Endothelial cell of umbilical vein (primary cell): ENCODE measurements around the gene PPM1J. TPM values are rescaled to one million over a fixed set of nuclear protein-coding genes. Genes with fewer than 3 reads are reported as not detected.

Experiments used
- BruUV-seq: library from RNA; stranded (reverse); fragments of 400-500 nt; replicated peaks from 2 replicates; lab custom pipeline; 2021; lab: Mats Ljungman, UMichigan
- CTCF ChIA-PET: fragments of 300-600, 350-600 bp; sonication (Branson Sonifier 250); formaldehyde crosslinking; loops from one replicate; lab custom pipeline; 2021; ENCODE audit warnings: antibody characterized with exemption, inconsistent platforms; lab: Charles Lee
- POLR2A ChIA-PET: fragments of 300-600, 350-600 bp; sonication (Branson Sonifier 250); formaldehyde crosslinking; loops from one replicate; lab custom pipeline; 2021; ENCODE audit warnings: antibody characterized with exemption, inconsistent platforms; lab: Charles Lee
- DNase-seq: peaks from one replicate; pipeline ENCODE4 v3.0.0-alpha.2; 2011; ENCODE audit warnings: low read depth, low spot score
- FAIRE-seq: peaks from 2 replicates; lab custom pipeline; 2011; peaks lifted over from hg19 to GRCh38; lab: Jason Lieb, UNC
- H2AFZ ChIP-seq: 2 replicates; pipeline ENCODE4 v1.6.0; 2012; ENCODE audit warnings: low read depth, low read length, control low read depth, inconsistent platforms
- H3K27ac ChIP-seq: 2 replicates; pipeline ENCODE4 v1.5.1; 2011; ENCODE audit warnings: low read depth, mild to moderate bottlenecking, control low read depth, low read length, moderate library complexity; ENCODE audit not compliant: insufficient read depth
- H3K27me3 ChIP-seq, 2 experiments: 2 replicates each; pipeline versions ENCODE4 v1.6.0 to v1.6.1; 2011; ENCODE audit warnings: low read length in 2 of 2, mixed read lengths in 1 of 2; ENCODE audit not compliant: control insufficient read depth in 2 of 2, insufficient read depth in 2 of 2
- H3K36me3 ChIP-seq, 2 experiments: 2 replicates in 1 of 2; 3 replicates in 1 of 2; pipeline ENCODE4 v1.5.1; 2011; ENCODE audit warnings: low read length in 2 of 2, mild to moderate bottlenecking in 1 of 2, moderate library complexity in 1 of 2; ENCODE audit not compliant: control insufficient read depth in 2 of 2, insufficient read depth in 2 of 2; ENCODE audit errors: extremely low read depth in 1 of 2
- H3K4me1 ChIP-seq: 3 replicates; pipeline ENCODE4 v1.5.1; 2011; ENCODE audit warnings: mild to moderate bottlenecking, low read length; ENCODE audit not compliant: control insufficient read depth, insufficient read depth; ENCODE audit errors: extremely low read depth
- H3K4me2 ChIP-seq: 2 replicates; pipeline ENCODE4 v1.6.1; 2011; ENCODE audit warnings: low read length, control low read depth, mixed read lengths; ENCODE audit not compliant: insufficient read depth
- H3K4me3 ChIP-seq, 3 experiments: fragments of 200-600 bp in 1 of 3; sonication (generic), shearing (Covaris generic) in 1 of 3; replicated peaks in 1 of 3; 2 replicates each; pipeline ENCODE4 v1.5.1; 2011 to 2016; ENCODE audit warnings: control low read depth in 3 of 3, low read length in 3 of 3, mild to moderate bottlenecking in 2 of 3, inconsistent platforms in 1 of 3, low read depth in 1 of 3, moderate library complexity in 1 of 3; ENCODE audit not compliant: insufficient read depth in 1 of 3
- H3K79me2 ChIP-seq: 2 replicates; pipeline ENCODE4 v1.6.0; 2012; ENCODE audit warnings: low read length, inconsistent platforms; ENCODE audit not compliant: control insufficient read depth, insufficient read depth
- H3K9ac ChIP-seq: replicated peaks from 2 replicates; pipeline ENCODE3; 2011; ENCODE audit warnings: low read length, control low read depth; ENCODE audit not compliant: insufficient read depth; ENCODE audit errors: extremely low read depth
- H3K9me1 ChIP-seq: replicated peaks from 3 replicates; pipeline ENCODE4 v1.6.0; 2011; ENCODE audit warnings: mild to moderate bottlenecking, low read length; ENCODE audit not compliant: control insufficient read depth, insufficient read depth; ENCODE audit errors: extremely low read depth
- H3K9me3 ChIP-seq: replicated peaks from 2 replicates; pipeline ENCODE4 v1.5.1; 2012; ENCODE audit warnings: low read length, inconsistent platforms; ENCODE audit not compliant: control insufficient read depth, insufficient read depth
- H4K20me1 ChIP-seq: replicated peaks from 2 replicates; pipeline ENCODE3; 2011; ENCODE audit warnings: mild to moderate bottlenecking, low read length; ENCODE audit not compliant: control insufficient read depth, insufficient read depth; ENCODE audit errors: extremely low read depth
- CTCF ChIP-seq, 2 donors: IDR thresholded peaks; 1 replicate in 1 of 2; 2 replicates in 1 of 2; pipeline ENCODE4 v1.5.1; 2011; ENCODE audit warnings: low read length in 2 of 2, mild to moderate bottlenecking in 2 of 2, moderate library complexity in 2 of 2, control low read depth in 1 of 2, inconsistent platforms in 1 of 2, low read depth in 1 of 2; ENCODE audit not compliant: insufficient read depth in 1 of 2; ENCODE audit errors: extremely low read depth in 1 of 2
- EZH2 ChIP-seq: IDR thresholded peaks from 2 replicates; pipeline ENCODE4 v1.6.1; 2012; ENCODE audit warnings: borderline replicate concordance, low read depth, mild to moderate bottlenecking, moderate library complexity, low read length, inconsistent platforms; ENCODE audit not compliant: severe bottlenecking
- FOS ChIP-seq: IDR thresholded peaks from 2 replicates; pipeline ENCODE4 v1.6.1; 2011; ENCODE audit warnings: mild to moderate bottlenecking, low read length, moderate library complexity, borderline replicate concordance; ENCODE audit not compliant: insufficient read depth
- GATA2 ChIP-seq: IDR thresholded peaks from 2 replicates; pipeline ENCODE4 v1.7.0; 2011; ENCODE audit warnings: low read depth, mild to moderate bottlenecking, moderate library complexity, mixed read lengths, low read length; ENCODE audit not compliant: insufficient read length, insufficient read depth
- JUN ChIP-seq: IDR thresholded peaks from 2 replicates; pipeline ENCODE4 v1.6.1; 2011; ENCODE audit warnings: borderline replicate concordance, low read depth; ENCODE audit not compliant: insufficient read length, insufficient read depth
- MAX ChIP-seq: IDR thresholded peaks from 2 replicates; pipeline ENCODE4 v1.6.1; 2011; ENCODE audit not compliant: insufficient read depth, insufficient read length
- MYC ChIP-seq: IDR thresholded peaks from one replicate; pipeline ENCODE4 v1.6.1; 2011; ENCODE audit warnings: mild to moderate bottlenecking, low read depth, low read length
- POLR2A ChIP-seq: IDR thresholded peaks from 2 replicates; pipeline ENCODE4 v1.6.1; 2012; ENCODE audit warnings: low read depth, mild to moderate bottlenecking, control low read depth, low read length
- POLR2AphosphoS5 ChIP-seq: IDR thresholded peaks from 2 replicates; pipeline ENCODE4 v1.6.1; 2012; ENCODE audit warnings: low read depth, mild to moderate bottlenecking, control low read depth, low read length, moderate library complexity; ENCODE audit not compliant: insufficient read depth
- dilution Hi-C: fragments of 300-500 bp; cut with MboI; formaldehyde crosslinking; loops from one replicate; pipeline ENCODE4 v1.15.0; 2019; ENCODE audit warnings: low sequenced_read_pairs; ENCODE audit not compliant: extremely low pct_ligation_motif_present
- intact Hi-C: fragments of 100-400 bp; cut with micrococcal nuclease; formaldehyde crosslinking; loops from one replicate; pipeline ENCODE4 v1.10.0; 2022
- polyA plus RNA-seq, 4 experiments: library from polyadenylated mRNA; depleted of rRNA in 3 of 4; stranded (reverse) in 3 of 4; unstranded in 1 of 4; fragments of >200 nt; gene quantifications; 2 replicates each; pipeline versions ENCODE4 v1.2.1 to v1.2.3, GENCODE V29; 2011 to 2012; ENCODE audit warnings: missing spikeins in 1 of 4
- total RNA-seq: library from RNA; stranded (reverse); gene quantifications from 2 replicates; pipeline ENCODE4 v1.2.3, GENCODE V29; 2021

The PPM1J gene
- total and polyA plus RNA-seq, 2 donors (not counting 3 experiments of a cell fraction or from before 2014, with no cell fraction given) = 1.7 to 3.1 TPM

GRCh38 chr1:112685913-112686312 is 29.2 kb downstream of the PPM1J start:
- no peaks in the 10 kb centered on the region for H3K4me1 ChIP-seq
- H3K9me3 ChIP-seq = no peaks in the 10 kb centered on the region
- no TSS peak for BruUV-seq
- intact Hi-C loops = no loop called here
- POLR2A ChIA-PET = no interaction called here
- H3K27ac ChIP-seq = no peak overlapping the region
- CTCF ChIA-PET = interaction anchor here (0.5 kb wide), 1 partner anchor 63 kb away, joined by 3 read pairs; no protein-coding TSS in a partner anchor
- no peak overlapping the region for H3K4me3 ChIP-seq
- TF ChIP-seq GATA2 (no peak), FOS (no peak), POLR2AphosphoS5 (no peak), JUN (no peak), MAX (no peak), EZH2 (no peak), CTCF (IDR thresholded peaks at IDR 0.05; ENCODE audit: extremely low read depth in 1 of 2, insufficient read depth in 1 of 2, low read depth in 1 of 2, low read length in 2 of 2) (no peak), POLR2A (no peak), MYC (no peak)
- no peaks in the 10 kb centered on the region for H3K9me1 ChIP-seq
- H3K4me2 ChIP-seq = no peak overlapping the region
- FAIRE-seq (peak; percentile 12), DNase-seq (no peak)
- H3K9ac ChIP-seq = no peak overlapping the region
- H2AFZ ChIP-seq = no peak overlapping the region
- no peaks in the 10 kb centered on the region for H4K20me1 ChIP-seq
- no peaks in the 10 kb centered on the region for H3K79me2 ChIP-seq
- no peaks in the 10 kb centered on the region for H3K27me3 ChIP-seq
- peaks cover 0 to 7% of the 10 kb centered on the region in 2 experiments for H3K36me3 ChIP-seq
- dilution Hi-C loops = no loop called here
